H9 (cell line): ENCODE results near the gene PFN2. TPM values are rescaled to one million over a fixed set of nuclear protein-coding genes. Genes with fewer than 3 reads are reported as not detected.
"Not testable (repeated sequence)": the region's sequence is repeated elsewhere in the genome, so short reads cannot be mapped to it uniquely, and the experiment has no call there.

Experiments used
- DNase-seq: peaks from one replicate; pipeline ENCODE4 v3.0.0-alpha.2; 2017
- H2AFZ ChIP-seq: one replicate; pipeline ENCODE4 v1.6.1; 2013; ENCODE audit warnings: mild to moderate bottlenecking, low read length, control low read depth, moderate library complexity
- H2AK5ac ChIP-seq: 2 replicates; pipeline ENCODE4 v1.6.1; 2013; ENCODE audit warnings: low read length, control low read depth, mixed read lengths; ENCODE audit not compliant: insufficient read length
- H2BK120ac ChIP-seq: one replicate; pipeline ENCODE4 v1.6.1; 2013; ENCODE audit warnings: low read depth, mild to moderate bottlenecking, low read length, control low read depth, inconsistent platforms; ENCODE audit not compliant: poor library complexity, severe bottlenecking
- H2BK12ac ChIP-seq: 2 replicates; pipeline ENCODE4 v1.6.1; 2013; ENCODE audit warnings: low read length, control low read depth, mixed read lengths, low read depth; ENCODE audit not compliant: insufficient read length
- H2BK15ac ChIP-seq: 2 replicates; pipeline ENCODE4 v1.6.1; 2013; ENCODE audit warnings: low read depth, low read length, control low read depth
- H2BK20ac ChIP-seq: one replicate; pipeline ENCODE4 v1.6.1; 2013; ENCODE audit warnings: low read depth, mild to moderate bottlenecking, low read length, control low read depth, inconsistent platforms; ENCODE audit not compliant: poor library complexity, severe bottlenecking
- H2BK5ac ChIP-seq: 2 replicates; pipeline ENCODE4 v1.6.1; 2013; ENCODE audit warnings: low read length, control low read depth, mixed read lengths; ENCODE audit not compliant: insufficient read length
- H3K14ac ChIP-seq: 2 replicates; pipeline ENCODE4 v1.6.1; 2013; ENCODE audit warnings: low read length, control low read depth; ENCODE audit not compliant: insufficient read depth
- H3K18ac ChIP-seq: 2 replicates; pipeline ENCODE4 v1.6.1; 2013; ENCODE audit warnings: low read depth, mild to moderate bottlenecking, mixed read lengths, low read length, control low read depth; ENCODE audit not compliant: insufficient read length
- H3K23ac ChIP-seq: 2 replicates; pipeline ENCODE4 v1.6.1; 2013; ENCODE audit warnings: low read length, control low read depth, mixed read lengths, low read depth; ENCODE audit not compliant: insufficient read length
- H3K23me2 ChIP-seq: 2 replicates; pipeline ENCODE4 v1.6.1; 2013; ENCODE audit warnings: low read depth, mild to moderate bottlenecking, mixed read lengths, low read length, control low read depth; ENCODE audit not compliant: insufficient read length, poor library complexity, severe bottlenecking
- H3K27ac ChIP-seq: 2 replicates; pipeline ENCODE4 v1.5.1; 2013; ENCODE audit warnings: low read length, control low read depth, mixed read lengths, low read depth; ENCODE audit not compliant: insufficient read length
- H3K27me3 ChIP-seq: 2 replicates; pipeline ENCODE4 v1.6.1; 2013; ENCODE audit warnings: low read length, control low read depth, inconsistent platforms; ENCODE audit not compliant: insufficient read depth
- H3K4ac ChIP-seq: 2 replicates; pipeline ENCODE4 v1.6.1; 2013; ENCODE audit warnings: low read depth, mild to moderate bottlenecking, control low read depth, inconsistent platforms, low read length, moderate library complexity
- H3K4me1 ChIP-seq: 2 replicates; pipeline ENCODE4 v1.6.1; 2013; ENCODE audit warnings: low read length, control low read depth, inconsistent platforms; ENCODE audit not compliant: insufficient read depth
- H3K4me2 ChIP-seq: 2 replicates; pipeline ENCODE4 v1.6.1; 2013; ENCODE audit warnings: low read length, control low read depth, mixed read lengths; ENCODE audit not compliant: insufficient read length, insufficient read depth
- H3K56ac ChIP-seq: 2 replicates; pipeline ENCODE4 v1.6.1; 2013; ENCODE audit warnings: low read depth, mild to moderate bottlenecking, mixed read lengths, low read length, control low read depth; ENCODE audit not compliant: insufficient read length
- H3K79me1 ChIP-seq: 2 replicates; pipeline ENCODE4 v1.6.1; 2013; ENCODE audit warnings: low read depth, mild to moderate bottlenecking, moderate library complexity, low read length, control low read depth, inconsistent platforms; ENCODE audit not compliant: insufficient read depth, poor library complexity, severe bottlenecking
- H3K79me2 ChIP-seq: 2 replicates; pipeline ENCODE4 v1.6.1; 2013; ENCODE audit warnings: low read length, control low read depth, inconsistent platforms; ENCODE audit not compliant: insufficient read depth
- H3K9ac ChIP-seq: 2 replicates; pipeline ENCODE4 v1.6.1; 2013; ENCODE audit warnings: low read length, control low read depth, mixed read lengths; ENCODE audit not compliant: insufficient read length; ENCODE audit errors: extremely low read depth
- H3K9me3 ChIP-seq: one replicate; pipeline ENCODE4 v1.6.1; 2013; ENCODE audit warnings: low read depth, low read length, inconsistent platforms; ENCODE audit not compliant: control insufficient read depth
- H3T11ph ChIP-seq: one replicate; pipeline ENCODE4 v1.6.1; 2013; ENCODE audit warnings: mild to moderate bottlenecking, low read length, control low read depth, inconsistent platforms
- H4K20me1 ChIP-seq: one replicate; pipeline ENCODE4 v1.6.1; 2013; ENCODE audit not compliant: control insufficient read depth, insufficient read length, insufficient read depth
- H4K5ac ChIP-seq: 2 replicates; pipeline ENCODE4 v1.6.1; 2013; ENCODE audit warnings: low read depth, mild to moderate bottlenecking, mixed read lengths, low read length, control low read depth; ENCODE audit not compliant: insufficient read length
- H4K8ac ChIP-seq: replicated peaks from 2 replicates; pipeline ENCODE4 v1.6.1; 2013; ENCODE audit warnings: low read length, control low read depth, mixed read lengths, low read depth; ENCODE audit not compliant: insufficient read length
- H4K91ac ChIP-seq: 2 replicates; pipeline ENCODE4 v1.6.1; 2013; ENCODE audit warnings: low read depth, mild to moderate bottlenecking, moderate library complexity, mixed read lengths, low read length, control low read depth; ENCODE audit not compliant: insufficient read length
- H3K27ac Mint-ChIP-seq, 3 experiments: 2 replicates in 2 of 3; 3 replicates in 1 of 3; pipeline ENCODE4 v1.8.0; 2020 to 2021; ENCODE audit warnings: mixed read lengths in 3 of 3, mild to moderate bottlenecking in 1 of 3, moderate library complexity in 1 of 3
- H3K27me3 Mint-ChIP-seq: 2 replicates; pipeline ENCODE4 v1.8.0; 2021; ENCODE audit warnings: low read depth, mild to moderate bottlenecking, moderate library complexity, mixed read lengths
- H3K36me3 Mint-ChIP-seq, 3 experiments: 2 replicates in 2 of 3; 3 replicates in 1 of 3; pipeline ENCODE4 v1.8.0; 2020 to 2021; ENCODE audit warnings: low read depth in 3 of 3, mixed read lengths in 3 of 3; ENCODE audit not compliant: insufficient read depth in 1 of 3
- H3K4me1 Mint-ChIP-seq, 2 experiments: 2 replicates each; pipeline ENCODE4 v1.8.0; 2020; ENCODE audit warnings: mixed read lengths in 2 of 2
- H3K4me3 Mint-ChIP-seq, 2 experiments: 2 replicates in 1 of 2; 3 replicates in 1 of 2; pipeline ENCODE4 v1.8.0; 2020 to 2021; ENCODE audit warnings: mild to moderate bottlenecking in 2 of 2, mixed read lengths in 2 of 2, moderate library complexity in 1 of 2
- H3K9me3 Mint-ChIP-seq, 2 experiments: 2 replicates in 1 of 2; 3 replicates in 1 of 2; pipeline ENCODE4 v1.8.0; 2020; ENCODE audit warnings: mild to moderate bottlenecking in 2 of 2, mixed read lengths in 2 of 2, moderate library complexity in 1 of 2
- CTCF ChIP-seq: fragments of 200-600 bp; sonication (generic); conservative IDR thresholded peaks from 3 replicates; pipeline ENCODE4 v1.8.0; 2021; ENCODE audit warnings: antibody characterized with exemption, mild to moderate bottlenecking
- WGBS: extraction: QIAGEN DNeasy Blood & Tissue Kit; methylation state at CpG from one replicate; pipeline ENCODE4 v1.1.7; 2013; ENCODE audit warnings: missing lambda C conversion rate, low lambda C conversion rate, mixed read lengths; ENCODE audit not compliant: insufficient read length; ENCODE audit errors: extremely low coverage; 5-methylcytosine and 5-hydroxymethylcytosine counted together
- total RNA-seq: library from RNA; stranded (reverse); gene quantifications from 2 replicates; pipeline ENCODE4 v1.2.1, GENCODE V29; 2021

Gene PFN2
- total RNA-seq, 1 experiment from 2014 or later = 174 TPM

- Mint-ChIP-seq H3K27me3 (no peaks in the 10 kb centered on the region; the same call in 1 of the 2 replicates), H3K4me1 (no peaks in the 10 kb centered on the region), H3K4me3 (no peak overlapping the region), H3K36me3 (peaks cover 42 to 44% (median 44%) of the 10 kb centered on the region in 3 experiments), H3K27ac (no peak overlapping the region), H3K9me3 (peaks cover 31 to 38% of the 10 kb centered on the region in 2 experiments)
- no peaks in the 10 kb centered on the region for H3K79me2 ChIP-seq
- H3T11ph ChIP-seq = no peak overlapping the region
- no peak overlapping the region for H2BK20ac ChIP-seq
- no peaks in the 10 kb centered on the region for H3K27me3 ChIP-seq
- no peak overlapping the region for H3K9ac ChIP-seq
- no peak overlapping the region for H4K5ac ChIP-seq
- no peak overlapping the region for H2AK5ac ChIP-seq
- no peak overlapping the region for H3K56ac ChIP-seq
- no CpG with 5 or more reads among the region's 2 CpGs for WGBS
- H2BK12ac ChIP-seq = no peak overlapping the region
- H2BK120ac ChIP-seq = no peak overlapping the region
- no peak overlapping the region for H2BK5ac ChIP-seq
- H3K9me3 ChIP-seq = no peaks in the 10 kb centered on the region
- no peak overlapping the region for H3K4ac ChIP-seq
- no peak overlapping the region for H3K27ac ChIP-seq
- no peaks in the 10 kb centered on the region for H3K23me2 ChIP-seq
- no peak overlapping the region for H2BK15ac ChIP-seq
- no peak for DNase-seq
- TF ChIP-seq CTCF = no peak
- no peaks in the 10 kb centered on the region for H3K4me1 ChIP-seq
- H4K20me1 ChIP-seq = no peaks in the 10 kb centered on the region
- no peak overlapping the region for H3K23ac ChIP-seq
- no peak overlapping the region for H2AFZ ChIP-seq
- H4K8ac ChIP-seq = no peak overlapping the region
- no peak overlapping the region for H3K4me2 ChIP-seq
- H3K18ac ChIP-seq = no peak overlapping the region
- H3K79me1 ChIP-seq = no peaks in the 10 kb centered on the region
- no peak overlapping the region for H3K14ac ChIP-seq
- no peak overlapping the region for H4K91ac ChIP-seq
These were observed 29.5 kb downstream of the PFN2 start for GRCh38 chr3:149941186-149941585.

GRCh38 chr3:149938392-149939055 is 32.2 kb downstream of the PFN2 start:
- not testable (repeated sequence) for H4K20me1 ChIP-seq, H4K5ac ChIP-seq, H2BK20ac ChIP-seq, H3K4me2 ChIP-seq, H3K79me1 ChIP-seq, H2AFZ ChIP-seq, H4K8ac ChIP-seq, H2BK12ac ChIP-seq, H3K27me3 ChIP-seq, H3K9ac ChIP-seq, H4K91ac ChIP-seq, DNase-seq, H2BK5ac ChIP-seq, H2BK15ac ChIP-seq, H3K27me3 Mint-ChIP-seq, H3K4me1 ChIP-seq, H2AK5ac ChIP-seq, H3K23ac ChIP-seq, H3K14ac ChIP-seq, H2BK120ac ChIP-seq, H3K18ac ChIP-seq, H3K9me3 ChIP-seq, H3K27ac ChIP-seq, H3K4me3 Mint-ChIP-seq, H3K4ac ChIP-seq, H3K79me2 ChIP-seq, H3K4me1 Mint-ChIP-seq, H3K56ac ChIP-seq, H3T11ph ChIP-seq, H3K23me2 ChIP-seq, H3K27ac Mint-ChIP-seq
- Mint-ChIP-seq H3K9me3 (peaks cover 12 to 21% of the 10 kb centered on the region in 2 experiments), H3K36me3 (peaks cover 22 to 29% (median 24%) of the 10 kb centered on the region in 3 experiments)
- WGBS = no CpG with 5 or more reads among the region's 3 CpGs
